MCF 10A (cell line): Measurements from ENCODE around the gene EPHA8. TPM values are rescaled to one million over a fixed set of nuclear protein-coding genes. Genes with fewer than 3 reads are reported as not detected.

ENCODE experiments used
- BruUV-seq: library from RNA; stranded (reverse); fragments of 400-500 nt; replicated peaks from 2 replicates; lab custom pipeline; 2021; lab: Mats Ljungman, UMichigan
- CTCF ChIA-PET: fragments of 300-600 bp; sonication (Branson Sonifier 250); formaldehyde crosslinking; extraction: SDS; loops from one replicate; lab custom pipeline; 2021; ENCODE audit warnings: antibody characterized with exemption, inconsistent platforms; lab: Yijun Ruan, JAX
- POLR2A ChIA-PET: fragments of 300-600, 350-650 bp; sonication (Branson Sonifier 250); formaldehyde crosslinking; extraction: SDS; loops from one replicate; lab custom pipeline; 2020; ENCODE audit warnings: antibody characterized with exemption, inconsistent platforms; lab: Yijun Ruan, JAX
- DNase-seq: peaks from one replicate; pipeline ENCODE4 v3.0.0-alpha.2; 2018; ENCODE audit not compliant: unreplicated experiment
- H3K27ac Mint-ChIP-seq: one replicate; pipeline ENCODE4 v1.8.0; 2022; ENCODE audit warnings: mild to moderate bottlenecking, low read depth, mixed read lengths; ENCODE audit not compliant: unreplicated experiment
- H3K27me3 Mint-ChIP-seq: one replicate; pipeline ENCODE4 v1.8.0; 2022; ENCODE audit warnings: mixed read lengths; ENCODE audit not compliant: insufficient read depth, unreplicated experiment
- H3K36me3 Mint-ChIP-seq: one replicate; pipeline ENCODE4 v1.8.0; 2022; ENCODE audit warnings: mild to moderate bottlenecking, moderate library complexity, mixed read lengths; ENCODE audit not compliant: insufficient read depth, unreplicated experiment
- H3K4me1 Mint-ChIP-seq: one replicate; pipeline ENCODE4 v1.8.0; 2022; ENCODE audit warnings: mixed read lengths; ENCODE audit not compliant: insufficient read depth, unreplicated experiment
- H3K4me3 Mint-ChIP-seq: one replicate; pipeline ENCODE4 v1.8.0; 2022; ENCODE audit warnings: mild to moderate bottlenecking, moderate library complexity, mixed read lengths; ENCODE audit not compliant: unreplicated experiment
- H3K9me3 Mint-ChIP-seq: one replicate; pipeline ENCODE4 v1.8.0; 2022; ENCODE audit warnings: mixed read lengths; ENCODE audit not compliant: unreplicated experiment
- CTCF ChIP-seq: fragments of 200-600 bp; IDR thresholded peaks from one replicate; pipeline ENCODE4 v1.8.0; 2022; ENCODE audit warnings: antibody characterized with exemption, mild to moderate bottlenecking; ENCODE audit not compliant: unreplicated experiment
- intact Hi-C: fragments of 100-400 bp; cut with micrococcal nuclease; formaldehyde crosslinking; loops from 2 replicates; pipeline ENCODE4 v1.14.1; 2022
- total RNA-seq: library from RNA; stranded (reverse); gene quantifications from 2 replicates; pipeline ENCODE4 v1.2.3, GENCODE V29; 2022

Gene EPHA8
- total RNA-seq, 1 experiment from 2014 or later, result not detected

GRCh38 chr1:22638476-22639234 lies 75.4 kb downstream of the EPHA8 start:
- DNase-seq, result no peak
- Mint-ChIP-seq H3K27ac (no peak overlapping the region), H3K4me3 (no peak overlapping the region), H3K4me1 (no peaks in the 10 kb centered on the region), H3K9me3 (no peaks in the 10 kb centered on the region), H3K36me3 (no peaks in the 10 kb centered on the region), H3K27me3 (peaks cover 32% of the 10 kb centered on the region)
- no TSS peak for BruUV-seq
- ChIA-PET CTCF (interaction anchor here (6.8 kb wide), 1 partner anchor 219 kb away, joined by 106 read pairs; no protein-coding TSS in a partner anchor), POLR2A (no interaction called here)
- no peak for TF ChIP-seq CTCF
- intact Hi-C loops, result no loop called here

GRCh38 chr1:22639286-22639685 lies 76.0 kb downstream of the EPHA8 start:
- H3K4me3 Mint-ChIP-seq, result no peak overlapping the region
- no peak for DNase-seq
- peaks cover 25% of the 10 kb centered on the region for H3K27me3 Mint-ChIP-seq
- H3K9me3 Mint-ChIP-seq, result no peaks in the 10 kb centered on the region
- no TSS peak for BruUV-seq
- H3K4me1 Mint-ChIP-seq, result no peaks in the 10 kb centered on the region
- ChIA-PET POLR2A (no interaction called here), CTCF (interaction anchor here (1.8 to 6.8 kb wide), 2 partner anchors 108 to 220 kb away, joined by 4 to 106 read pairs; no protein-coding TSS in a partner anchor)
- no peaks in the 10 kb centered on the region for H3K36me3 Mint-ChIP-seq
- no peak for TF ChIP-seq CTCF
- H3K27ac Mint-ChIP-seq, result no peak overlapping the region
- intact Hi-C loops, result no loop called here

GRCh38 chr1:22641247-22641646 lies 78.0 kb downstream of the EPHA8 start:
- Mint-ChIP-seq H3K27me3 (peaks cover 15% of the 10 kb centered on the region), H3K9me3 (no peaks in the 10 kb centered on the region), H3K4me3 (no peak overlapping the region), H3K4me1 (no peaks in the 10 kb centered on the region), H3K27ac (no peak overlapping the region), H3K36me3 (no peaks in the 10 kb centered on the region)
- TF ChIP-seq CTCF, result no peak
- ChIA-PET CTCF (interaction anchor here (0.7 to 6.8 kb wide), 13 partner anchors 8 to 555 kb away, joined by 3 to 106 read pairs (median 4); no protein-coding TSS in a partner anchor), POLR2A (no interaction called here)
- no TSS peak for BruUV-seq
- DNase-seq, result no peak
- intact Hi-C loops, result loop anchor here (5.0 to 10.0 kb wide), 2 partner anchors 114 to 506 kb away; no protein-coding TSS in a partner anchor

- no peaks in the 10 kb centered on the region for H3K9me3 Mint-ChIP-seq
- H3K36me3 Mint-ChIP-seq, result no peaks in the 10 kb centered on the region
- H3K4me1 Mint-ChIP-seq, result no peaks in the 10 kb centered on the region
- no peak overlapping the region for H3K27ac Mint-ChIP-seq
- peaks cover 7% of the 10 kb centered on the region for H3K27me3 Mint-ChIP-seq
- no TSS peak for BruUV-seq
- H3K4me3 Mint-ChIP-seq, result no peak overlapping the region
- DNase-seq, result peak; percentile 61
- POLR2A ChIA-PET, result interaction anchor here (0.9 kb wide), 1 partner anchor 221 kb away, joined by 5 read pairs; no protein-coding TSS in a partner anchor
- CTCF ChIA-PET, result interaction anchor here (0.5 to 6.8 kb wide), 26 partner anchors 8 to 1237 kb away, joined by 3 to 106 read pairs (median 3); partner anchors contain the start of gene C1QB
- TF ChIP-seq CTCF, result peak; percentile 84
- intact Hi-C loops, result loop anchor here (1.0 to 10.0 kb wide), 3 partner anchors 115 to 507 kb away; no protein-coding TSS in a partner anchor
These were observed 78.8 kb downstream of the EPHA8 start for GRCh38 chr1:22641906-22642636.
